AG04449 (cell line): ENCODE measurements around the gene SEMA3C.

ENCODE experiments used
- CTCF ChIA-PET: fragments of 350-600 bp; formaldehyde crosslinking; extraction: SDS; loops from one replicate; lab custom pipeline; 2021; ENCODE audit warnings: antibody characterized with exemption; lab: Yijun Ruan, JAX
- POLR2A ChIA-PET: fragments of 400-600, 350-600 bp; formaldehyde crosslinking; extraction: SDS; loops from one replicate; lab custom pipeline; 2020; ENCODE audit warnings: antibody characterized with exemption, inconsistent platforms; lab: Yijun Ruan, JAX
- DNase-seq: peaks from one replicate; pipeline ENCODE4 v3.0.0-alpha.2; 2010; ENCODE audit warnings: low read depth, low spot score
- H3K4me3 ChIP-seq: 2 replicates; pipeline ENCODE4 v1.5.1; 2011; ENCODE audit warnings: low read depth, mild to moderate bottlenecking, control low read depth, low read length
- TF ChIP-seq, protein P1 (sequence below): IDR thresholded peaks from one replicate; pipeline ENCODE4 v1.5.1; 2011; ENCODE audit warnings: mild to moderate bottlenecking, moderate library complexity, low read length, control low read depth, inconsistent platforms; ENCODE audit not compliant: insufficient read depth; ENCODE audit errors: missing control alignments

Gene SEMA3C

DNA sequence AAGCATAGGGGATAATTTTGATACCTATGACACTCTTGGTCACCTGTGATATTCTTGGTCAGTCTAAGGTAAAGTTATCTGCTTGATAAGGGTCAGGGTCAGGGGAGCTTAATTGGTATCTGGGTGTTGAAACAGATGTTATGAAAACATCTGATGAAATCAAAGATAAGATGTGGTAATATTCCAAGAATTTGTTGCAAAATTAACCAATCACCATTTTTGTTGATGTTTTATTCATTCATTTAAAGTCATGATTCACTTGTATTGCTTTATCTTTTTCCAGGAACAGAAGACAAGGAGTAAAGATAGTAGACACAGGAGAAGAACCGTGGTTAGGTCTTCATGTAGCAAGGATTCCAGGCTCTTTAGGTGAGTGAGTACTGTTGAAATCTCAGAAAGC, 103.1 kb downstream of the SEMA3C start:
- ChIA-PET POLR2A (no interaction called here), CTCF (no interaction called here)
- TF ChIP-seq, protein P1, sequence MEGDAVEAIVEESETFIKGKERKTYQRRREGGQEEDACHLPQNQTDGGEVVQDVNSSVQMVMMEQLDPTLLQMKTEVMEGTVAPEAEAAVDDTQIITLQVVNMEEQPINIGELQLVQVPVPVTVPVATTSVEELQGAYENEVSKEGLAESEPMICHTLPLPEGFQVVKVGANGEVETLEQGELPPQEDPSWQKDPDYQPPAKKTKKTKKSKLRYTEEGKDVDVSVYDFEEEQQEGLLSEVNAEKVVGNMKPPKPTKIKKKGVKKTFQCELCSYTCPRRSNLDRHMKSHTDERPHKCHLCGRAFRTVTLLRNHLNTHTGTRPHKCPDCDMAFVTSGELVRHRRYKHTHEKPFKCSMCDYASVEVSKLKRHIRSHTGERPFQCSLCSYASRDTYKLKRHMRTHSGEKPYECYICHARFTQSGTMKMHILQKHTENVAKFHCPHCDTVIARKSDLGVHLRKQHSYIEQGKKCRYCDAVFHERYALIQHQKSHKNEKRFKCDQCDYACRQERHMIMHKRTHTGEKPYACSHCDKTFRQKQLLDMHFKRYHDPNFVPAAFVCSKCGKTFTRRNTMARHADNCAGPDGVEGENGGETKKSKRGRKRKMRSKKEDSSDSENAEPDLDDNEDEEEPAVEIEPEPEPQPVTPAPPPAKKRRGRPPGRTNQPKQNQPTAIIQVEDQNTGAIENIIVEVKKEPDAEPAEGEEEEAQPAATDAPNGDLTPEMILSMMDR: no peak
- DNase-seq: no peak
- no peak overlapping the region for H3K4me3 ChIP-seq

DNA sequence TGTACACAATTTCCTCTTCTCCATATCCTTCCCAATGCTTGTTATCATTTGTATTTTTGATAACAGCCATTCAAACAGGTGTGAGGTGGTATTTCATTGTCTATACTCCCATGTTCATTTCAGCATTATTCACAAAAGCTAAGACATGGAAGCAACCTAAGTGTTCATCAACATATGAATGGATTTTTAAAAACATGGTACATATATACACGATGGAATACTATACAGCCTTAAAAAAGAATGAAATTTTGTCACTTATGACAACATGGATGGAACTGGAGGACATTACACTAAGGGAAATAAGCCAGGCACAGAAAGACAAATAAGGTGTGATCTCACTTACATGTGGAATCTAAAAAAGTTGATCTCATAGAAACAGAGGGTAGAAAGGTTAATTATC, 109.3 kb downstream of the SEMA3C start:
- POLR2A ChIA-PET: interaction anchor here (0.8 kb wide), 1 partner anchor 13 kb away, joined by 3 read pairs; no protein-coding TSS in a partner anchor
- no peak for DNase-seq

DNA sequence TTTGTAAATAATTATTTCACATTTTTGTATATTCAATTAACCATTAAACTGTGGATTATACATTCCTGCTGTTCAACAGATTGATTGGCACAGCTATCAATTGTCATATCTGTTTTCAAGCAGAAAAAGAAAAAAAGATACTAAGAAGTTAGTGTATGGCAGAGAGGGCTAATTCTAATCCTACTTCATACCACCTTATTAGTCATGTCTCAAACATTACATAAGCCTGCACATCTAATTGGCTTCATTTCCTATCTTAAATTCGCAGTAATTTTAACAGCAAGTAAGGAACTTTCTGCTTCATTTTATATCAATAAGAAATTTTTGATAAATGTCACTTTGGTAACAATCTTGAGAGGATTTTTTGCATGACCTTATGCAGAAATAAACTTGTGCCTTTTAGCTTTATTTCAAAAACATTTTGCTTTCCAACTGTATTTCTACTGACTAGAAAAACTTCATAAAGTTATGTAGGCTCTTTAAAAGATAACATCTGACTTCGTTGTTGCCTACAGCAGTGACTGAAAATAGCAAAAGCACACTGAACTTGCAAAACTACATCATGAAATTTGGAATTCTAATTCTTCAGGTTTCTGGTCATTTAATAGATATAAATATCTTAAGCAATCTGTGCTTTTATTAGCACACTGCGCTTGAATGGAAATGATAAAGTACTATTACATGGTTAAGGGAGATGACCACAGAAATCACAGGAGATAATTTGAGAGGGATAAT, 111.5 kb downstream of the SEMA3C start:
- TF ChIP-seq, protein P1: no peak
- no peak for DNase-seq
- H3K4me3 ChIP-seq: no peak overlapping the region
- CTCF ChIA-PET: interaction anchor here (1.5 to 1.6 kb wide), 2 partner anchors 650 to 661 kb away, joined by 3 to 4 read pairs; no protein-coding TSS in a partner anchor
- POLR2A ChIA-PET: no interaction called here

More for the DNA sequence above, 109.3 kb downstream of the SEMA3C start:
- CTCF ChIA-PET: no interaction called here
- no peak overlapping the region for H3K4me3 ChIP-seq
- TF ChIP-seq, protein P1: no peak

DNA sequence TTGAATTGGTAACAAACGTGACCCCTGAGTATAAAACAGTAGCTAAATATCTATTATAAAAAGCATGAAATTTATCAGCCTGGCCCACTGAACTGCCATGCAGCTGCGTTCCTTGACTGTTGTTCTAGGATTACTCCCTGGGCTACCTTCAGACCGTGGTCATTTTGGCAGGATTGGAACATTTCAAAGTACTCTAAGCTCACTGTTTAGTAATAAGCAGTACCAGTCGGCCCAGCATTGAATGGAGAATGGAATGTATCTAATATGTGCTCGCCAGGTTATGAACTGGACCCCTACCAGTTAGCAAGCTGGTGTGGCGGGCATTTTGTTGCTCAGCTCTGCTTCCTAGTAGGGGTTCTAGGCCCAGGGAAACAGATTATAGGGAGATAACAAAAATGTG, 112.2 kb downstream of the SEMA3C start:
- POLR2A ChIA-PET: no interaction called here
- TF ChIP-seq, protein P1: no peak
- no peak overlapping the region for H3K4me3 ChIP-seq
- CTCF ChIA-PET: interaction anchor here (1.6 kb wide), 1 partner anchor 651 kb away, joined by 4 read pairs; no protein-coding TSS in a partner anchor
- no peak for DNase-seq

DNA sequence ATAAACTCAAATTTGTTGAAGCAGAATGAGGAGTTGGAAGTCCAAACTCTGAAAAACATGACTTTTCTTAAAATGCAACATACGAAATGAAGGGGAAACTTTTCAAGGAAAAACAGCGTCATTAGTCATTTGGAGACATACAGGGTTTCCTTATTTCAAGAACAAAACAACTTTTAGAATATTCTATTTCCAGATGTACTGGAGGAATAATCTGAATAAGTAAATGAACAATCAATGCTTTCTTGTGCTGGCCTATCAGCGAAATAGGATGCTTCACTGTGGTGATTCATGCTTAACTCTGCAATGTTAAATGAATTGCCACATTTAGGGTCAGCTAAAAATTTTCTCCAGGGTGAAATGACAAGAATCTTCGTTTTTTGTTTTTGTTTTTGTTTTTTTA, 114.3 kb downstream of the SEMA3C start:
- TF ChIP-seq, protein P1: no peak
- no peak for DNase-seq
- H3K4me3 ChIP-seq: no peak overlapping the region
- CTCF ChIA-PET: interaction anchor here (1.6 kb wide), 1 partner anchor 8 kb away, joined by 5 read pairs; no protein-coding TSS in a partner anchor
- POLR2A ChIA-PET: no interaction called here

DNA sequence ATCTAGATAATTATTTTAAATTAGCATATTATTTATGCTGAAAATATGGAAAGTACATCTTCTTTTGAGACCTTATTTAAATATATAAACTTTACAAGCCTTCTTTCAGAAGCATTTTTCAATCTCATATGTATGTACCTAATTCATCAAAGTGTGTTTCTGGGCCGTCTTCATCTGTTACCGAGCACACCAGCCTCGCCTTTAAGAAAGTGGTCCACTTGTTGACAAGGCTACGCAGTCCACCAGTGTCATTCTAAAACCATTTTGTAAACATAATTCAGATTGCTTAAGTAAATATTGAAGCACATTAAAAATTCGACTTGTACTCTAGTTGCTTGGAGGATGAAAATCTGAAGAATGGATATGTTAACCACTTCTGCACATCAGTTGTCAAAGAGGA, 116.3 kb downstream of the SEMA3C start:
- ChIA-PET POLR2A (no interaction called here), CTCF (no interaction called here)
- TF ChIP-seq, protein P1: no peak
- H3K4me3 ChIP-seq: no peak overlapping the region
- no peak for DNase-seq
